GM21515 (cell line): ENCODE results near the gene FYN.

ENCODE experiments used
- ATAC-seq: cut with Tn5 transposase; IDR thresholded peaks from one replicate; pipeline ENCODE4 v1.9.1; 2021; ENCODE audit not compliant: unreplicated experiment

Gene FYN

DNA sequence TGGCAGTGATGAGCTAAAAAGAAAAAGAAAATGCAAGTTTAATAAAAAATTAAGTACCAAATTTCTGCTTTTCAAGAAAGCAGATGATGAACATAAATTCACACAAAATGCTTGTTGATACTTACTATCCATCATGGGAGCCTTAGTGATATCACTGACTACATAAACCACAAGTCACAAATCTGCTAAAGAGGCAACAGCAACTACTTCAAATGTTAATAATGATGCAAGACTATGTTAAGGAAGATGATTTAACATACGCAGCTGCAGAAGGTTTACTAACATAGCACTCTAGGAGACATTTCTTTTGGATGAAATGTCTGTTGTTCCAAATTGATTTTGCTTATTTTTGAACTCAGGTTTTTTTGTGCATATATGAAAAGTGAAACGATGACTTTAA lies 18.6 kb downstream of the FYN start:
- ATAC-seq, result no peak

DNA sequence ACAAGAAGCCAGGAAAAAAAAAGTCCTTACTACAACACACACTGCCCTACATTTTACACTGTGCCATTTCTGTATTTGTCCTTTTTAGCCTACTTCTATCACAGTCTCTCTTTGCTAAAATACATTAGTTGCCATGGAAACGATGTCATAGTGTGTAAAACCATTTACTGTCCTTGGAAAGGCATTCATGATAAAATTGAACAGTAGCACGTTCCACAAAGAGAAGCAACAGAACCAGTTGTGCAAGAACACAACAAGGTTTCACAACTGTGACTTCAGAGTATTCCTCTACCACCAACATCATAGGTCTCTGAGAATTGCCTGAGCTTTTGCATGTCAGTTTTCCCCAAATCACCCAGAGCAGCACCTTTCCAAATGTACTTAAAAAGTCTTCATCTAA lies 20.5 kb downstream of the FYN start:
- ATAC-seq, result no peak

DNA sequence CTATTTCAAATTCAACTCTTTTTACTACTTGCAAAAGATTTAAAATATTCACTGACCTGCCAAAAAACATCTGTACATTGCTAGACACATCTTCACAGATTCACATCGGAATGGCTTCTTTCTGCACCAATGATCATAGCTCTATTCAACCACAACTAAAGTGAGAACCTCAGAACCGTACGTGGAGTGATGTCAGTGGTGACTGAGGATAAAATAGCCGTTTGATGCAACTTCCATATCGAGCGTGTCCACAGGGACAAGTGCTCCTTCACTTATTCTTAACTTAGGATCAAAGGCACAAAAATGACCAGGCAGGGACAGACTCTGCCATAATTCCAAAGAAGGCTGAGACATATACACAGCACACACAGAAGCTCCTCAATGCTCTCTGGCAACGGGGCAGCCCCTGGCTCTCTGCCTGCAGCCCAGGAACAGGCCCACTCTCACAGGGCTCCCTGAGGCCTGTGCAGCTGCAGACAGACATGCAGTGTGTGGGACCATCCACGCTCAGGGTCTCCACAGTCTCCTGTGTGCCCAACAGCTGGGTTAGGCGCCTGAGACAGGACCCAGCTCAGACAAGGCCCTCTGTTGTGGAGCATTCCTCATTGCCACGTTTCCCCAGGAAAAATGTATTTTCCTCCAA lies 22.8 kb downstream of the FYN start:
- ATAC-seq, result no peak

DNA sequence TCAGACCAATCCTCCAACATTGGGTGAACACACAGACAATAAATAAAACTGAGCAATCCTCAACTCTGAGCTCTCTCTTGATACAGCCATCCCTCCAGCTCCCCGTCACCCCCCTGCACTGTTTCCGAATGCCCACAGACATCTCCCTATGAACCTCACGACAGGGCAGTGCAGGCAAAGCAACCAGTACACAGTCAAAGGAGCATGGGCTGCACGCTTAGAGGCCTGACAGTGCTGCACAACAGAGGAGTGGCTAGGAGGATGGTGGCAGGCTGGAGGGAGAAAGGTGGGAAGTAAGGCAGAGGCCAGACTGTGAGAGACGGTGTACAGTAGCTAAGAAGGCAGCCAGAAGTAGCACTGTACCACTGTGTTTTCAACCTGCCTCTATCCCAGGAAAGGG lies 24.0 kb downstream of the FYN start:
- ATAC-seq, result no peak

DNA sequence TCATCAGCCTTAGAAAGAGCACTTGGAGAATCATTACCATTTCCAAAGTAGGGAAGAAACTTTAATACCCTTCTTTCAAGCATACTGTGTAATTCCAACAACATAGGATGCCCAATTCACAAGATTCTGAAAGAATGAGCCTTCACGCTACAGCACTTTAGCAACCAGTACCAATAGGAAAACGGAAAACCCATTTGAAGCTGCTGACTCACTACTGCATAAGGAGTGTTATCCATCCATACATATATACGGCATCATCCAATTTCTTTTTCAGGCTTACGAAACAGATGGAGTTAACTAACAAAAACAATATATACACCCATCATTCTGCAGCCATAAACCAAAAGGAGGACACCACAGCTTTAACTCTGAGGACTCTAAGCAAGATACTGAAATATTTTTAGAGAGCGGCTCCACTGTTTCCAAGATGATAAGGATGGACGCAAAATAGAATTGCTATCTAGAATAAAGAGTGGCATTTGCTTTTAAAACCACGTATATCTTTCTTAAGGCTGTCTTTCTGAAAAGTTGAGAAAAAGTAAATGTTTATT lies 24.9 kb downstream of the FYN start:
- no peak for ATAC-seq

DNA sequence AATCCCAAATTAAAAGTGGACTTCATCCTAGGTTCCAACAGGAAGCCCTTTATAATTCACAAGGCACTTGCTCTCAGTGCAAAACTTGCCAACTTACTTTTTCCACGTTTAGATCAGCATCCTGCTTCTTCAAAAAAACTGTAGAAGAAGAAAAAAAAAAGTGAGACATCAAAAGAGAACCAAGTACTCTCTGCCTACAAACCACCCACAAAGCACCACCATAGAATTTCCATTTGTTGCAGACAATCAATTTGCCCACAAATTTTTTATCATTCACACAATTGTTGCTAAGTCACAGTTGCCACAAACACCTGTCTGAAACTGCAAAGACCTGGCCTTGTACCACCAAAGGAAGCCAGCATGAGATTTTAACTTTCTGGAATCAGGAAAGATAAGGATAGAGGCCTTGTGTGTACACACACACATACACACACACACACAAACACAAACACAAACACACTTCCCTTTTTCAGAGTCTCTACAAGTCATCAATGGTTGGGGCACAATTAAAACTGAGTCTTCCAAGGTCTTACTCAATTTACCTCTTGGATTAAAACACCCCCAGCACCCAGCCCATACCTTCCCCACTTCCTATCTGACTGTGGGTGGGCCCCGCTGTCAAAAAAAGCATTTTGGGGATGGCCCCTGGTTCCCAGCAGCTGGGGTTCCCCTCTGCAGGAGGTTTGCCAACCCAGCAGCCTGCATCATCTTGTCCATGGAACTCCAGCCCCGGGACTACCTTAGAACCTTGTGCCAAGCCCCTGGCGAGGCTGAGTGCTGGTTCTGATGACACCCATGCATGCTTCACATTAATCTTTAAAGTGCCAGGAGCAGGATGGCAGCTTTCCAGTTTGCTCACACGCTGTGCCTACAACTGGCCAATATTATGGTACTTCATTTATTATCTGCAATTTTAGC lies 26.5 kb downstream of the FYN start:
- no peak for ATAC-seq

DNA sequence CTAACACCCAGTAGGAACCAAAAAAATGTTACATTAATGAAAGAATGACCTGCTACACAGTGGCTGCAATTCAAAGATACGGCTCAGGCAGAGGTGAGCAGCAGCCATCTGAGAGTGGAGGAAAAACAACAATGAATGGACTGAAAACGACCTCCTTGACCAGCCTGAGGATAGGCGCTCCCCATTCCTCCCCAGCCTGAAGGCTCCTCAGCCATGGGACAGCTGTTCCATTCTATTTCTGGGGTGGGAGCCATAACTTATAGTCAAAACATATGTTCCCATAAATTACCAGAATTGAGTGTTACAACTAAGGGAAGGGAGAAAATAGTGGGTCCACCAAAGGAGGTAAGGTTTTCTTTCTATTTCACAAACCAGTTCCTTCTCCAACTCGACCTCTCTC lies 27.2 kb downstream of the FYN start:
- no peak for ATAC-seq

DNA sequence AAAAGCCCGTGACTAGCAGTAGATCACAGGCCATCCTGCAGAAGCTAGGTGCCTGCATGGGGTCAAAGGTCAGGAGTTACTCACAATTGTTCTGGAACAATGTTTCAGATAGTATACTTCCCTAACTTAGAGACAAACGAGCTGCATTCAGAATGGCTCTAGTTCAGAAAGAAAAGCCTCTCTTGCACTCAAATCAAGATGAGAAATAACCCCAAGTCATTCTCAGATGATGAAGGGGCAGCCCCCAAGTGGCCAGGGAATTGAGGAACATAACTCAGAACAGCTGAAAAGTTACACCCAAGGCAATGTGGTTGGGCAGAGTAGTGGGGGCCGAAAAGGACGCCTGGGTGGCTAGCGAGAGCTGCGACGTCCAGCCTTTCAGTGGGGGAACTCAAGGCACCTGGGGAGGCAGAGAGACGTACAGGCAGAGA lies 27.8 kb downstream of the FYN start:
- peak; percentile 45 for ATAC-seq

DNA sequence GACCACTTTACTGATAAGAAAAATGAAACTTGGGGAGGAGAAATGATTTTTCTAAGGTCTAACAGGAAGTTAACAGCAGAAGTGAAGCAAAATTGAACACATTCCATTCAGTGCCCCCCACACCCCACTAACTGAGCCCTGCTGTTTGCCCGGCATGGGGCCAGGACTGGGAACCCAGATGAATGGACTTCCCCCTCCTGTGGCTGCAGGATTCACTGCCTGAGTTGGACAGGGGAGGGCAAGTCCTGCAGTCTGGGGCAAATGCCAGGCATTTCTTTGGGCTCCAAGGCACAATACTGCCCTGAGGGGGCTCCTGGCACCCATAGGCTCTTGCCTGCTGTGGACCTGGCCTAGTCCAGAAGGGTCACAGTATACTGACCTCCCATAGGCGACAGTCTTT lies 28.3 kb downstream of the FYN start:
- ATAC-seq, result peak; percentile 25

DNA sequence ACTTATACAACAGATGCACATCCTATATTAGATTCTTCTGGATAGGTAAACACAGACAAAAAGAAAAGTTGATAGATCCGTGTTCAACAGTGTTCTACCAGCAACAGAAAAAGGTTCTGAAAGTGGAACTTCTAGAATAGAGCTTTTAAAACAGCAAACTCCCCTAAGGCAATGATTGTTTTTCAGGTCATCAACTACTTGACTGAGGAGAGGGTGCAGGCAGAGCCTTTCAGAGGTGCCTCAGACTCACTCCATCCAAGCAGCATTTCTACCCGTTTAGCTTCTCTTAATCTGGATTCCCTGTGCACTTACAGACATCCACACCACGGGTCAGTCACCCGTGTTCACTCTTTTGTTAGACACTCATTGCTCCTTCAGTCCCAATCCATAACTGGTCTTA lies 28.9 kb downstream of the FYN start:
- ATAC-seq, result peak; percentile 54

DNA sequence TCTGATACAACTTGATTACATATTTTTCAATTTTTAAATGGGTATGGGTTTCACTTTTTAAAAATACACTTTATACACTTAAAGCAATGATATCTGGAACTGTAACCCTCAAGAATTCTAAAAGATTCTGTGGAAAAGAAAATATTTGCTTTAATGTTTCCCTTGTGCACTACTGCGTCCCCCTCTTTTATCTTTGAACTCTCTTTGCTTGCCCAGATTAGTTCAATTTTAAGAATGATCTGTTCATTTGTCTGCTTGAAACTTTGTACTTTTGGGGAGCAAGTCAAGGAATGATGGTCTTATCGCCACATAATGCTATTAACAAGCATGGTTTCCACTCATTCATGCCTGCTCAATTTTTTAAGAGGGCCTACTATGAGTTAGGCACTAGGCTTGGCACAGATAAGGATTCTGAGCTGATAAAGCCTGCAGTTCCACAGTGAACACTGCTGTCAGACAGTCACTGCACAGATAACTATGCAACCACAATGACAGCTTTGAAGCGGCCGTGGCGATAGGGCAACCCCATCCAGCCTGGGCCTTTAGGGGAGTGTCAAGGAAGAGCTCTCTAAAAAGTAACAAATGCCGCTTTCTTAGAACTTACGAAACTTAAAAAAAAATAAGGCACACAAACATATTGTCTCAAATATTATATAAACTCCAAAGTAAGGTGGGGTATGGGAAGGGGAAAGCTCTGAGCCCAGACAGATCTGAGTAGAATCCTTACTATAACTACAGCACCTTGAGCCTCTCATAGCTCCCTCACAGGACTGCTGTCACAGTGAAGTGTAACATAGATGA lies 29.7 kb downstream of the FYN start:
- no peak for ATAC-seq

DNA sequence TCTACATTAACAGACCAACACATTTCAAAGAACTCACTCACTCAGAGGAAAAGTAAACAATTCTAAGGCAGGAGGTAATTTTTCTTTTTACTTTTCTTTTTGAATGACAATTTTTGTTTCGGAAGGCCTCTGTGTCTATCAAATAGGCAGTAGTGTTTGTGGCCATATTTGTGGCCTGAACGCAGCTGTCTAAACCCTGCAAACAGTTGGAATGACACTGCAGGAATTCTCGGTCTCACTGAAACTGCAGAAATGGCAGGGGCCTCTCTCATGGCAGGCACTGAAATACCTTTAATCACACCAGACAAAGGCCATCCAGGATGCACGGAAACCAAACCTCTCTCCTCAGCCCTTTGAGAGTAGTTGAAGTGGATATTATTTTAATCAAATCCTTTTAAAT lies 30.4 kb downstream of the FYN start:
- ATAC-seq, result no peak

DNA sequence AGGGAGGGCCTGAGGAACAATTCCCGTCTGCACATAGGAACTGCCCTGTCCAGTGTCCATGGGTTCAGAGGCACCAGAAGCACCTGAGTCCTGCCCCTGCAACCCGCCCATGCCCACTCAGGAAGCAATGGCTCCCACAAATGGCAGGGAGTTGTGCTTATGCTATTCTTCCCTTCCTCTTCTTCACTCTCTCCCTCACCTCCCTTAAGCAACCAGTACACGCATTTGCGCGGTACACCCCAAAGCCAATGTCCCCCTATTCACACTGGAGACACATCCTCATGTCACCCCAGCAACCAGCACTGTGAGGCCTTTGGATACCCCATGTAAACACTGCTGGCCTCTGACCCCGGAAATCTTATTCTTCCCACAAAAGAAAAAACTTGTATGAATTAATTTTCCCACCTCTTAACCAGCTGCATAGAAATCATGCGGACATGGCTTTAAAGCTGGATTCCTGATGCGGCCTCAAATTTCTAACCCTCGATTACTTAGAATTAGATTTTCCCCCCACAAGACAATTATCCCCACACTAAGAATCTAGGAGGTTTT lies 30.9 kb downstream of the FYN start:
- ATAC-seq, result no peak

DNA sequence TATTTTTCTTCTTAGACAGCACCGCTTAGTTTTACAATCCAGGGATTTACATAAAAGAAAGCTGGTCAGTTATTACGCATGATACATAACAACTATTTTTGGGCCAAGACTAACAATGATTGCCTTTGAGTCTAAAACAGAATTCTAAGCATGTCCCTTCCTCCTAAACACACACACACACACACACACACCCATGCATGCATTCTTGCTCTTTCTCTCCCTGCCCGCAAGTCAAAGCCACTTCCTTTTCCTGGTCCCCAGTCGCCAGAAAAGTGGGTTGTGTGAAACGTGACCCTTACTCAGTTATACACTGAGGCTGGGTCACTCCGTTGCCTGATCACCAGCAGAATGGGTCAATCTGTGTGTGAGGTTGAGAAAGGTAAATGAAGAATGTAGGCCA lies 31.4 kb downstream of the FYN start:
- ATAC-seq, result no peak

DNA sequence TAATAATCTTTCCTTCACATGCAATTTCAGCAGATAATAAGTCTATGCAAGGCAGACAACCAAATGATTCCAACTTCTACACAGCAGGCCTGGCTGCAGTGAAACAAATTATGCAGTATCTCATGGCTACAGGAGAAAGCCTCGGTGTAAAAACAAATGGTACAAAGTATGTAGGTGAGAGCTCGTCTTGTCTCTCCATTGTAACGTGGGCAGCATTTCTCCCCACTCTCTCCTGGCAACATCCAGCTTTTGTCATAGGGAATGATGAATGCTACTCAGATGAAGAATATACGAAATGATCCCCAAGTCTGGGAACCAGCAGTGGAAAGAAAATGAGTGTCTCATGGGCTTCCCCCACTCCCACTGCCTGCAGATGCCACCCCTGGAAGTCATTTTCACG lies 32.4 kb downstream of the FYN start:
- no peak for ATAC-seq

DNA sequence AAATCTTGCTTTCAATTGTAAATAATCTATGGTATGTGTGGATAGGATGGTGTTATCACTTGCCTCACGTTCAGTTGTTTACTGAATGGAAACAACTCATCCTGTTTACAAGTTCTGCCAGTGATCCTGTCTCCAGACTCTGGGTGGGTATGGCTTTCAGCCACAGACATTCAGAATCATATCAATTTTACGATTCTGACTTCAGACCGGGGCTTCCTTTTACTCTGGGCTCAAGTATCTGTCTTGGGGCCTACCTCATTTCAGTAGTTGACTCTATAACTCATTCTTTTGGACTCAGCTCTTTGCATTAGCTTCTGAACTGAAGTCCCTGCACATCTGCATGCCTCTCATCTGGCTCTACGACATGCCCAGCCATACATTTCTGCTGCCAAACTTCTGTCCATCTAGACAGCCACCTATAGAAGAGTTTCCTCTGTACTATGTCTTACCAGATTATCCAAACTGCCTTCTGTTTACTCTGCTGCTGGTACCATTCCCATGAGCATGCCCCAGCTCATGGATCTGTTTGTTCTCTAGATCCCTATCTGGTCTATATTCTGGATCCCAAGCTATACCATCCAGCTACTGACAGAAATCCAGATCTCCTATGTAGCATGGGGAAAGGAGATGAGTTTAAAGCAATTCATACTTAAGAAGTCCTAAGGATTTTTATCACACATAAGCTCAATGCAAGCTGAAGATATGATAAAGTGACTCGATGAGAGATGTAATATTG lies 34.3 kb downstream of the FYN start:
- ATAC-seq, result peak; percentile 37

DNA sequence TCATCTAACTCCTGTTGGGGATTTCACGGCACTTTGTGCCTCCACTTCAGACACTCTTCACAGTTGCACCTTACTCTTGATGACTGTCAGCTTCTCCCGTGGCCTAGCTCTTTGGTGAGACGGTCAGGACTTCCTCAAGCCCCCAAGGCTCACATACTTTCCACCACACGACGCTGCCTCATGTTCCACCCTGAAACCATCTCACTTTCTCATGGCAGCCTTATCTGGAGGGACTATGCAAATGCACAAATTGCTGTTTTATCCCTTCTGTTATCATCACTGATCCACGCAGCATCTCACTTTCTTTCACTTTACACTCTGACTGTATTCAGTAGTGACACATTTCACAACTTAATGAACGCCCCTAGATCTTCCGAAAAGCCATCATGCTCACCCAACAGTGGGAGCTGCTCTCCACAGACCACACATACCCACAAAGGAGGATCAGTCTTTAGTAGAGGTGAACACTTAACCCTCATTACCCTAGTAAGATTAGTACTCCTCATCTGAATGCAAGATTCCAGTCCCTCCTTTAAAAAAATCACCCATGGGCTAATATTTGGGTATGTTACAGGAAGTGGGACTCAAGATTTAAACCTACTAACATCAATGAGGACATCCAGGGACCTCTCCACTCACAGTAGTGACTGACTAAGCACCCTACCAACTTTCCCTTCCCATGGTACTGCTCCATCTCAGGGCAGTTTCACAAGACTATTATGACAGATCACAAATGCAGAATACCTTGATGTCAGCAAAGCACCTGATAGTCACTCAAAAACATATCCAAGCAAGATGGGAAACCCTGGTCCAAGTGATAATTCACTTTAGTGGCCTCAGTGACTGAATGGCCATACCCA lies 35.4 kb downstream of the FYN start:
- ATAC-seq, result peak; percentile 52

DNA sequence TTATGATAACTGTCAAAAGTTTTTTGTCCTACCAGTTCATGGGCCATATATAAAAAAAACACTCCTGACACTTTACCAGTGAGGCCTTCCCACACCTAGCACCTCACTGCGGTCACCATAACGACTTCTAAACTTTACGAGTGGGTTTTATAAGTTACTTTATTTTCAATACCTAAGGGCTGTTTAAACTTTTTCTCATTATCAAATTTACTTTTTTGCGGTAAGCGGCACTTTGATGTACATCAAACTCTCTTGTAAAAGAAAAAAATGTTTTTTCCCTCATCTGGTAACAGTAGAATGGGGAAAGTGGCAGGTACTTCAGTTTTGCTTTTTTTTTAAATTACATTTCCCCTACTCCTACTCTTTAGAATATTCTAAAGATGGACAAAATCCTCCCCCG lies 36.2 kb downstream of the FYN start:
- no peak for ATAC-seq

DNA sequence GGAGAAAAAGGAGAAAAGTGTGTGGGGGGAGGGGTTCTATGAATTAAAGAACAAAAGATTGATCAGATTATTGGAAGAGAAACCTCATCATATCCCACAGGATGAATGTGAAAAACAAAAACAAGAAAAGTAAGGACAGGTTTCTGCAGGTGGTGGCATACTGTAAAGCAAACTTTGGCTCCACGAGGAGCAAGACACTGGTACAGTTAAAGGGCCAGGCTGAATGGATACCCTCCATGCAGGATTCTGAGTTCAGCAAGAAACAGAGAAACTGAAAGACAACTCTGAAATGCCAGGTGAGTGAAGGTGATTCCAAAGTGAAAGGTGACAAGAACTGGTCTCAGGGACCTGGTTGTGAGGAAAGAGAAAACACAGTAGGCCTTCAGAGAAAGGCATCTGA lies 37.4 kb downstream of the FYN start:
- ATAC-seq, result no peak
